Measurements from ENCODE around the gene SORCS2.

Gene SORCS2

DNA sequence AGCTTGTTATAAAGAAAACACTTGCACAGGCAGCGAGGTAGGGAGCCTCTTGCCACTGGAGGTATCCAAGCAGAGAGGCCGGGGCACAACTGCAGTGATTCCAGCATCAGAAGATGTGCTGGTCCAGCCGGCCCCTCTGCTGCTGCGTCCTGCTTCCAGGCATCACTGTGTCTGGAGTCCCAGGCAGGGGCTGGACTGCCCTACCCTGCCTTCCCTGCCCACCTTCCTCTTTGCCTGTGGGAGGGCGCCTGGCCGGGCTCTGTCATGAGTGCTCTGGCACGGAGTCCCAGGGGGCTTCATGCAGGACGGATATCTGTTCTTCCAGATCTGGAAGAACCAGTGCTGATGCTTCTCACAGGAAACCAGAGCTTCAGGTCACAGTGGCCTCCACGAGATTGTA lies 430.0 kb downstream of the SORCS2 start:
- H3K4me3 ChIP-seq (ENCODE audit: low read depth, low read length), result no peak overlapping the region
- TF ChIP-seq, protein P1, sequence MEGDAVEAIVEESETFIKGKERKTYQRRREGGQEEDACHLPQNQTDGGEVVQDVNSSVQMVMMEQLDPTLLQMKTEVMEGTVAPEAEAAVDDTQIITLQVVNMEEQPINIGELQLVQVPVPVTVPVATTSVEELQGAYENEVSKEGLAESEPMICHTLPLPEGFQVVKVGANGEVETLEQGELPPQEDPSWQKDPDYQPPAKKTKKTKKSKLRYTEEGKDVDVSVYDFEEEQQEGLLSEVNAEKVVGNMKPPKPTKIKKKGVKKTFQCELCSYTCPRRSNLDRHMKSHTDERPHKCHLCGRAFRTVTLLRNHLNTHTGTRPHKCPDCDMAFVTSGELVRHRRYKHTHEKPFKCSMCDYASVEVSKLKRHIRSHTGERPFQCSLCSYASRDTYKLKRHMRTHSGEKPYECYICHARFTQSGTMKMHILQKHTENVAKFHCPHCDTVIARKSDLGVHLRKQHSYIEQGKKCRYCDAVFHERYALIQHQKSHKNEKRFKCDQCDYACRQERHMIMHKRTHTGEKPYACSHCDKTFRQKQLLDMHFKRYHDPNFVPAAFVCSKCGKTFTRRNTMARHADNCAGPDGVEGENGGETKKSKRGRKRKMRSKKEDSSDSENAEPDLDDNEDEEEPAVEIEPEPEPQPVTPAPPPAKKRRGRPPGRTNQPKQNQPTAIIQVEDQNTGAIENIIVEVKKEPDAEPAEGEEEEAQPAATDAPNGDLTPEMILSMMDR (conservative IDR thresholded peaks at IDR 0.05; ENCODE audit: low read depth, low read length), result no peak

GRCh38 chr4:7623468-7623867 lies 431.1 kb downstream of the SORCS2 start:
- TF ChIP-seq, protein P1 (conservative IDR thresholded peaks at IDR 0.05; ENCODE audit: low read depth, low read length), result no peak
- DNase-seq (ENCODE audit: low read depth), result no peak
- no peak overlapping the region for H3K4me3 ChIP-seq (ENCODE audit: low read depth, low read length)

More for the DNA sequence above, 430.0 kb downstream of the SORCS2 start:
- DNase-seq (ENCODE audit: low read depth), result no peak

GRCh38 chr4:7624396-7624980 lies 432.1 kb downstream of the SORCS2 start:
- no peak for DNase-seq (ENCODE audit: low read depth)
- no peak overlapping the region for H3K4me3 ChIP-seq (ENCODE audit: low read depth, low read length)
- TF ChIP-seq, protein P1 (conservative IDR thresholded peaks at IDR 0.05; ENCODE audit: low read depth, low read length), result no peak

DNA sequence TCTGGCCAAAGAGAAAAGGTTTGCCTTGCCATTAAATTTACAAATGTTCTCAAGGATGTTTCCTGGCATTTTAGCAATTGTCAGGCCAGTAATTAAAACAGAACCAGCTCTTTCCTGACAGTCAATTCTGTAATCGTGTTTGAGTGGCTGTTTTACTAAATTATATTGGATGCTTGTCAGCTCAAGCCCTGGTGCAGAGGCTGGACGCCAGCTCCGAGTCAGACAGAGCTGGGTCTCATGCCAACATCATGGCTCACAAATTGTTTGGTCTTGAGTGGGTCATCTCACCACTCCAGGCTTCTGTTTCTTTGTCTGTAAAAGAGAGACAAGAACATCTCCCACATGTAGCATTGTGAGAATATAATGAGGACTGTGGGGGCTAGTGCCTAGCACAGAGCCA lies 432.7 kb downstream of the SORCS2 start:
- DNase-seq (ENCODE audit: low read depth), result no peak
- no peak overlapping the region for H3K4me3 ChIP-seq (ENCODE audit: low read depth, low read length)
- TF ChIP-seq, protein P1 (conservative IDR thresholded peaks at IDR 0.05; ENCODE audit: low read depth, low read length), result no peak

- DNase-seq (ENCODE audit: low read depth), result no peak
- no peak overlapping the region for H3K4me3 ChIP-seq (ENCODE audit: low read depth, low read length)
- TF ChIP-seq, protein P1 (conservative IDR thresholded peaks at IDR 0.05; ENCODE audit: low read depth, low read length), result no peak
These were observed 434.2 kb downstream of the SORCS2 start for GRCh38 chr4:7626531-7626930.

DNA sequence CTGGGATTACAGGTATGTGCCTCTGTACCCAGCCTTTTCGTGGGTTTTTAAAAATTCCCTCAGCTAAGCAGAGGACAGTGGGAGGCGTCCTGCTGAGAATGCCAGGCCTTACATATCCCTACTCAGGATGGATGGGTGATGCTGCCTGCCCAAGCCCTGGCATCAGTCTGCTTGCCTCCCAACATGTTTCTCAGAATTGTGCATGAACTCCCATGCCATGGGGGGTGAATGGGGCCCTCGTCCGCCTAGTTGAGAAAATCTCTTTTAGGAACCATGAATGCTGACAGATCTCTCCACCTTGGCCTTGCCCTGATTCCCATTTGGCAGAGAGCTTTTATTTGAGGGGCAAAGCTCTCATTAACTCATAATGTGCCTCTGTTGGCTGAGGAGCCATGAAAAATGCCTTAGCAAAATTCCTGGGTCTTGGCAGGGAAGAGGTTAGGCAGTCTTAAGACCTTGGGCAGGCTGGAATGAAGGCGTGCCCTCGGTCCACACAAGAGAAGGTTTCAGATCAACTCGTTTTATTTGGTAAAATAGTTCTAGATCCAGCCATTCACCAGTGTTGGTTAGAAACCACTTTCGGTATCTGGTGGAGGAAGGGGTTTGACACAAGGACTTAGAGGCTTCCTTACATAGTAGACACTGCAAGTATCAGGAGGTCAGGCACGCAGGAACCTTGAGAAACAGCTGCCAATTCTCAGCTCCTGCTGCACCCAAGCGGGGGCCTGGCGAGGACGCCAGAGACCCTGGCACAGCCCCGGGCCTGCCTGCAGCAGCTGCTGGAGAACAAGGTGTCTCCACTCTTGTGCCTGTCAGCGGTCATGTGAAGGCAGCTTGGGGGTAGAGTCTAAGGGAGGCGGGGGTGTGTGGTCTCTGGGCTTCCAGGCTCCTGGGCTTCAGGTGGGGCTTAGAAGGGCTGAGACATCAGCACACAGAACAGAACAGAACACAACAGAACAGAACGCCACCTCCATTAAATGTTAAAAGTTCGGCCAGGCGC lies 435.2 kb downstream of the SORCS2 start:
- no peak overlapping the region for H3K4me3 ChIP-seq (ENCODE audit: low read depth, low read length)
- no peak for DNase-seq (ENCODE audit: low read depth)
- TF ChIP-seq, protein P1 (conservative IDR thresholded peaks at IDR 0.05; ENCODE audit: low read depth, low read length), result no peak

Measured in choroid plexus epithelial cell (primary cell).